HG02870 (cell line): ENCODE measurements around the gene DGKA.
"Not testable (repeated sequence)": the region's sequence is repeated elsewhere in the genome, so short reads cannot be mapped to it uniquely, and the experiment has no call there.

Experiments used
- ATAC-seq: cut with Tn5 transposase; IDR thresholded peaks from one replicate; pipeline ENCODE4 v1.9.1; 2021; ENCODE audit warnings: mild to moderate bottlenecking, moderate library complexity; ENCODE audit not compliant: unreplicated experiment

Gene DGKA

GRCh38 chr12:55930771-55931316 lies at the start of gene DGKA:
TSS of gene DGKA (plus strand) at chr12:55931162. CDS start at chr12:55936504, 5,342 bp downstream.
- peak; percentile 16 for ATAC-seq

- no peak for ATAC-seq
Observed at GRCh38 chr12:55885113-55885512, 45.8 kb upstream of the DGKA start.

GRCh38 chr12:55891310-55891709 lies 39.7 kb upstream of the DGKA start:
- no peak for ATAC-seq

GRCh38 chr12:55893723-55894122 lies 37.2 kb upstream of the DGKA start:
- ATAC-seq = no peak

GRCh38 chr12:55899082-55899481 lies 31.9 kb upstream of the DGKA start:
- no peak for ATAC-seq

GRCh38 chr12:55901881-55902490 lies 29.0 kb upstream of the DGKA start:
- ATAC-seq = no peak

GRCh38 chr12:55906056-55906455 lies 24.9 kb upstream of the DGKA start:
- ATAC-seq = no peak

- ATAC-seq = no peak
Observed at GRCh38 chr12:55908726-55909512, 22.0 kb upstream of the DGKA start.

GRCh38 chr12:55909513-55909884 lies 21.5 kb upstream of the DGKA start:
- ATAC-seq = no peak

- ATAC-seq = no peak
Observed at GRCh38 chr12:55912908-55913307, 18.1 kb upstream of the DGKA start.

- ATAC-seq = no peak
Observed at GRCh38 chr12:55915482-55915859, 15.5 kb upstream of the DGKA start.

- ATAC-seq = not testable (repeated sequence)
Observed at GRCh38 chr12:55919032-55919431, 11.9 kb upstream of the DGKA start.

GRCh38 chr12:55922126-55922525 lies 8.8 kb upstream of the DGKA start:
- ATAC-seq = no peak

- ATAC-seq = not testable (repeated sequence)
Observed at GRCh38 chr12:55923648-55924047, 7.3 kb upstream of the DGKA start.

GRCh38 chr12:55925371-55925770 lies 5.6 kb upstream of the DGKA start:
- no peak for ATAC-seq

GRCh38 chr12:55925870-55926737 lies 4.9 kb upstream of the DGKA start:
- no peak for ATAC-seq

GRCh38 chr12:55926738-55927587 lies 4.0 kb upstream of the DGKA start:
- ATAC-seq = peak; percentile 42

GRCh38 chr12:55927588-55928502 lies 3.1 kb upstream of the DGKA start, which contains the start of gene PYM1:
TSS of gene PYM1 (minus strand) at chr12:55927894. CDS start at chr12:55927761, 133 bp downstream.
- peak; percentile 30 for ATAC-seq

- peak; percentile 32 for ATAC-seq
Observed at GRCh38 chr12:55929306-55929791, 1.6 kb upstream of the DGKA start.
